Measurements from ENCODE around the gene SULT1A2. TPM values are rescaled to one million over a fixed set of nuclear protein-coding genes. Genes with fewer than 3 reads are reported as not detected.
"Not testable (repeated sequence)": the region's sequence is repeated elsewhere in the genome, so short reads cannot be mapped to it uniquely, and the experiment has no call there.

Gene SULT1A2
- total RNA-seq, 1 donor from 2014 or later: 1.0 TPM

- intact Hi-C loops (cut with DNase I); DNase-seq: not testable (repeated sequence)
- peak; percentile 47 for ATAC-seq (ENCODE audit: poor library complexity)
Measured at GRCh38 chr16:28599377-28600285, 2.8 kb upstream of the SULT1A2 start.

DNA sequence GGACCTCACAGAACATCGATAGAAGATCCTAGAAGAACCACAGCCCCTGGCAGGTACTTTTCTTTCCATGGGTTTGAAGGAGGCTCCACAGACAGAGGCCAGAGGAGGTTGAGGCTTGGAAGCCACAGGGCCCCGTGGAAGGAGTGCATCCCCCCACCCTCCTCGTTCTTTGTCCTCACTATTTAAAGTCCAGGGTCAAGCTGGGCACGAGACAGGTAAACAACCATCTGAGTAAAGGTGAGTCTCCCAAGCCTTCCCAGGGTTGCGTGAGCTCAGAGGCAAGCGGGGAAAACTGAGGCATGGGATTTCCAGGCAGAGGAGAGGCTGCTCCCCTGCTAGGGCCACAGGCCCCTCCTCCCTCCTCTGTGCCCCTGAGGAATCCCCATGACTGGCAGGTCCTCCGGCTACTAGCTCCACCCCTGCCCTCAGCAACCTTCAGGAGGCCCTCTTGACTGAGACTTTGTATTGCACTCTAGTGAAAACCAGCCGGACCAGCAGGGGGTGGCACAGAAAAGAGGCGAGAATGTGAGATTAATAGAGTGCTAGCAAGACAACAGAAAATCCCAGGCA, 927 bp upstream of the SULT1A2 start:
- intact Hi-C loops (cut with DNase I): no loop called here
- DNase-seq (no peak), ATAC-seq (ENCODE audit: poor library complexity) (no peak)

- ATAC-seq (ENCODE audit: poor library complexity) (peak; percentile 8), DNase-seq (no peak)
- intact Hi-C loops (cut with DNase I): no loop called here
Measured at GRCh38 chr16:28596115-28596630, 677 bp downstream of the SULT1A2 start.

DNA sequence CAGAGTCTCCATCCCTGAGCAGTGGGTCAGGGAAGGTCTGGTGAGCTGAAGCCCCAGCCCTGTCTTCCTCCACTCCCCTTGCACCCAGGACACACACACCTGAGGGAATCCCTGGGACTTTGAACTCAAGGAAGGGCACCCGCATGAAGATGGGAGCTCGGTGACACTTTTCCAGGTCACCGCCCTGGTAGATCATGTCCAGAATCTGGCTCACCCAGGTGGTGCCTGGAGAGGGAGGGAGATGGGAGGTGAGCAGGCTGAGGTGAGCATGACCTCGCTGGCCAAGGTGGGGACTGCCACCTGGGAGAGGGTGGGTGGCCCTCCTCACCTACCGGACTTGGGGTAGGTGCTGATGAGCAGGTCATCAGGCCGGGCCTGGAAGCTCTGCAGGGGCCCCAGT, 1.4 kb downstream of the SULT1A2 start:
- DNase-seq; intact Hi-C loops (cut with DNase I); ATAC-seq (ENCODE audit: poor library complexity): not testable (repeated sequence)

DNA sequence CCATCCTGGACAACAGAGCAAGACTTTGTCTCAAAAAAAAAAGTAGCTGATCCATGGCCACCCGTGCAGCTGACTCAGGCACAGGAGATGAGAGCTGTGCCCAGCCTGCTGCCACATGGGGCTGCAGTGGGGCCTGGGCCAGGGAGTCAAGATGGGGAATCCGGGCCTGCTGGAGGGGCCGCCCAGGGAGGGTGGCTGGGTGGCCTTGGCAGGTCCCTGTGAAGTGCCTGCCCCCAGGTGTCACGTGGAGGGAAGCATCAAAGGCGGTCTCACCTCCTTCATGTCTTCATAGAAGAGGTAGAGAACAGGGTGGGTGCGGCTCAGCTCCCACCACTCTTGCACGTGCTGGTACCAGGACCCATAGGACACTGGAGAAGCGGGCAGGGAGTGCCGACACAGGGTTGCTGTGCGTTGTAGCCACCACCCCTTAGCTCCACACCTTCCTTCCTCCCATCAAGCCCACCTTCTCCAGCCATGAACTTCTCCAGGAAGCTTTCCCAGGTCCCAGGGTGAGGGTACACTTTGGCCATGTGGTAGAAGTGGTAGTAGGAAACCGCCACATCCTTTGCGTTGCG, 3.8 kb downstream of the SULT1A2 start:
- no peak for ATAC-seq (ENCODE audit: poor library complexity)
- intact Hi-C loops (cut with DNase I): no loop called here
- no peak for DNase-seq

DNA sequence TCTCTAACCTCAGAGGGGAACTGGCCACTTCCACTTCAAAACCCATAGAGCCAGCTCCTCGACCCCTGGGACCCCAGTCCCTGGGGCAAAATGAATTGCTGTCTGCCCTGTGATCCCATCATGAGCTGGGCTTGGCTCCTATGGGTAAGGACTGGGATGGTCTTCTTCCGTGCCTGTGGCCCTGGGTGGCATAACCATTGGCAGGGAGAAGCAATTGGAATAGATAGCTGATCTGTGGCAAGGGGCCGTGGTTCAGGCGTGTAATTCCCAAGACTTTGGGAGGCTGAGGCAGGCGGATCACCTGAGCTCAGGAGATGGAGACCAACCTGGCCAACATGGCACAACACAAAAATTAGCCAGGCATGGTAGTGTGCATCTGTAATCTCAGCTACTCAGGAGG, 4.3 kb downstream of the SULT1A2 start:
- DNase-seq (no peak), ATAC-seq (ENCODE audit: poor library complexity) (no peak)
- intact Hi-C loops (cut with DNase I): no loop called here

GRCh38 chr16:28591355-28591754, 5.5 kb downstream of the SULT1A2 start:
- DNase-seq: no peak
- intact Hi-C loops (cut with DNase I): no loop called here
- ATAC-seq (ENCODE audit: poor library complexity): no peak

- DNase-seq (no peak), ATAC-seq (ENCODE audit: poor library complexity) (no peak)
- intact Hi-C loops (cut with DNase I): no loop called here
Measured at GRCh38 chr16:28590384-28591340, 6.2 kb downstream of the SULT1A2 start.

GRCh38 chr16:28589930-28590329, 6.9 kb downstream of the SULT1A2 start:
- DNase-seq (no peak), ATAC-seq (ENCODE audit: poor library complexity) (no peak)
- intact Hi-C loops (cut with DNase I): no loop called here

DNA sequence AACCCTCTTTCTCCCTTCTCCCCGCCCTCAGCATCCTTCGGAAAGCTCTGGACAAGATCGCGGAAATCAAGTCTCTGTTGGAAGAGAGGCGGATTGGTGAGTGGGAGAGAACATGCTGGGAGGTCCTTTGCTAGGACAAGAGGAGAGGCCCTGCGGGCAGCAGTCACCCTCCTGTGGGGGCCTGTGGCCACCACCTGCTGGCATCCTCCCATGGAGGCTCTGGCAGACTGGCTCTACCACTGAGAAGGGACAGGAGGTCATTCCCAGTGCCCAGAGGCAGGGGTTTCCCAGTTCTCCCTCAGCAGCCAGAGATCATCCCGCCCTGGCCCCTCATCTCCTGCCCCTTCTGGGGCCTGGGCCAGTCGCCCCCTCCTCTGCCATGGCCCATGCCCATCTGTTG, 7.8 kb downstream of the SULT1A2 start:
- DNase-seq: no peak
- ATAC-seq (ENCODE audit: poor library complexity): no peak
- intact Hi-C loops (cut with DNase I): no loop called here

GRCh38 chr16:28587386-28587785, 9.5 kb downstream of the SULT1A2 start:
- DNase-seq (no peak), ATAC-seq (ENCODE audit: poor library complexity) (no peak)
- intact Hi-C loops (cut with DNase I): no loop called here

- DNase-seq (no peak), ATAC-seq (ENCODE audit: poor library complexity) (no peak)
- intact Hi-C loops (cut with DNase I): no loop called here
Measured at GRCh38 chr16:28586466-28586865, 10.4 kb downstream of the SULT1A2 start.

- DNase-seq (no peak), ATAC-seq (ENCODE audit: poor library complexity) (peak; percentile 25)
- intact Hi-C loops (cut with DNase I): no loop called here
Measured at GRCh38 chr16:28585674-28586073, 11.2 kb downstream of the SULT1A2 start.

GRCh38 chr16:28580726-28581315, 16.0 kb downstream of the SULT1A2 start:
- ATAC-seq (ENCODE audit: poor library complexity) (no peak), DNase-seq (no peak)
- intact Hi-C loops (cut with DNase I): no loop called here

GRCh38 chr16:28575446-28576109, 21.3 kb downstream of the SULT1A2 start:
- DNase-seq (no peak), ATAC-seq (ENCODE audit: poor library complexity) (no peak)
- intact Hi-C loops (cut with DNase I): no loop called here

DNA sequence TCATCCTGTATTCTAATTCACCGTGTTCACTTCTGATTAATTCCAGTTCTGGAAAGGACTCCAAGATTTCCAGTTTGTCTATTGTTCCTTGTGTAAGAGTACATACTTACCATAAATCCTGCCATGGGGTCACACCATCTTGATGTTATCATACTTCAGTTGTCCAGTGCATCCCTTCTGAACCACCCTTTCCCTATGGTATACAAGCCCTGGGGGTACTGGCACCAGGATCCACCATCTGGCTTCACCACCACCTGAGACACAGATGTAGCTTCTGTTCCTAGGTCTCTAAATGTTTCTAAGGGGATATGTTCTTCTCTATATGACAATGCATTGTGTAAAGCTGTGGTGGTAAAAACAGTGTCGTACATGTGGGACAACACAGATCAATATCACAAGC, 21.9 kb downstream of the SULT1A2 start:
- ATAC-seq (ENCODE audit: poor library complexity) (no peak), DNase-seq (no peak)
- intact Hi-C loops (cut with DNase I): no loop called here

- peak; percentile 26 for ATAC-seq (ENCODE audit: poor library complexity)
Measured at GRCh38 chr16:28573738-28574718, 22.8 kb downstream of the SULT1A2 start.

More at GRCh38 chr16:28573738-28574718, 22.8 kb downstream of the SULT1A2 start:
- DNase-seq: no peak
- intact Hi-C loops (cut with DNase I): no loop called here
